K562 (cell line): Measurements from ENCODE around the gene SDSL. TPM values are rescaled to one million over a fixed set of nuclear protein-coding genes. Genes with fewer than 3 reads are reported as not detected.

Source experiments
- ATAC-seq: fragments of 200-7000 bp; cut with Tn5 transposase; 3 replicates; pipeline ENCODE4 v1.9.1; 2020; ENCODE audit warnings: moderate library complexity
- BruUV-seq: library from RNA; stranded (reverse); fragments of 400-500 nt; replicated peaks from 2 replicates; lab custom pipeline; 2021; lab: Mats Ljungman, UMichigan
- CTCF ChIA-PET: fragments of 300-600 bp; formaldehyde crosslinking; extraction: SDS; loops from one replicate; lab custom pipeline; 2021; ENCODE audit warnings: low intra/inter-chr PET ratio; lab: Yijun Ruan, JAX
- POLR2A ChIA-PET: fragments of 300-600, 350-650 bp; sonication (Branson Sonifier 250); formaldehyde crosslinking; extraction: SDS; loops from one replicate; lab custom pipeline; 2021; ENCODE audit warnings: antibody characterized with exemption, inconsistent platforms; lab: Yijun Ruan, JAX
- DNase-seq, 4 experiments: peaks; one replicate each; pipeline versions ENCODE4 v3.0.0 to v3.0.0-alpha.2; 2011 to 2018; ENCODE audit warnings: low spot score in 3 of 4, mixed read lengths in 3 of 4; ENCODE audit errors: extremely low read depth in 1 of 4
- FAIRE-seq: peaks from 2 replicates; lab custom pipeline; 2011; peaks lifted over from hg19 to GRCh38; lab: Jason Lieb, UNC
- H2AFZ ChIP-seq: 2 replicates; pipeline ENCODE4 v1.6.0; 2011; ENCODE audit warnings: low read depth, low read length, control low read depth, inconsistent platforms
- H3K27ac ChIP-seq: fragments of 200-600 bp; 3 replicates; pipeline ENCODE4 v1.8.0; 2011; ENCODE audit warnings: low read depth, mild to moderate bottlenecking, control low read depth, inconsistent platforms, low read length, moderate library complexity, mixed read lengths; ENCODE audit errors: extremely low read depth
- H3K27me3 ChIP-seq, 2 experiments: fragments of 300-600 bp in 1 of 2; 2 replicates in 1 of 2; 3 replicates in 1 of 2; pipeline versions ENCODE4 v1.6.0 to v1.8.0; 2011; ENCODE audit warnings: inconsistent platforms in 2 of 2, low read length in 2 of 2, mild to moderate bottlenecking in 1 of 2, mixed read lengths in 1 of 2, moderate library complexity in 1 of 2; ENCODE audit not compliant: control insufficient read depth in 2 of 2, insufficient read depth in 2 of 2
- H3K36me3 ChIP-seq: fragments of 300-600 bp; 3 replicates; pipeline ENCODE4 v1.8.0; 2011; ENCODE audit warnings: mild to moderate bottlenecking, low read length, inconsistent platforms; ENCODE audit not compliant: control insufficient read depth, insufficient read depth
- H3K4me1 ChIP-seq, 2 experiments: fragments of 200-600 bp in 1 of 2; replicated peaks in 1 of 2; 2 replicates in 1 of 2; 3 replicates in 1 of 2; pipeline versions ENCODE4 v1.5.1 to v1.8.0; 2011; ENCODE audit warnings: inconsistent platforms in 2 of 2, low read length in 2 of 2, mild to moderate bottlenecking in 1 of 2, mixed read lengths in 1 of 2, moderate library complexity in 1 of 2; ENCODE audit not compliant: control insufficient read depth in 2 of 2, insufficient read depth in 2 of 2
- H3K4me2 ChIP-seq: 2 replicates; pipeline ENCODE4 v1.6.1; 2011; ENCODE audit warnings: low read length, control low read depth, inconsistent platforms, mixed read lengths; ENCODE audit not compliant: insufficient read depth
- H3K4me3 ChIP-seq: fragments of 200-600 bp; sonication (generic), shearing (Covaris generic); 2 replicates; pipeline ENCODE4 v1.5.1; 2016; ENCODE audit warnings: control low read depth, inconsistent platforms
- H3K79me2 ChIP-seq: fragments of 200-600 bp; 3 replicates; pipeline ENCODE4 v1.8.0; 2011; ENCODE audit warnings: low read length, inconsistent platforms; ENCODE audit not compliant: control insufficient read depth, insufficient read depth
- H3K9ac ChIP-seq, 2 experiments: 2 replicates each; pipeline versions ENCODE4 v1.6.0 to v1.6.1; 2011; ENCODE audit warnings: low read depth in 2 of 2, low read length in 2 of 2, control low read depth in 1 of 2, inconsistent platforms in 1 of 2, mild to moderate bottlenecking in 1 of 2, mixed read lengths in 1 of 2; ENCODE audit not compliant: insufficient read depth in 1 of 2
- H3K9me1 ChIP-seq: one replicate; pipeline ENCODE4 v1.6.0; 2011; ENCODE audit warnings: inconsistent platforms, mild to moderate bottlenecking, low read length, moderate library complexity; ENCODE audit not compliant: control insufficient read depth, insufficient read depth
- H3K9me3 ChIP-seq: replicated peaks from 2 replicates; pipeline ENCODE4 v1.5.1; 2011; ENCODE audit warnings: low read depth, low read length, inconsistent platforms; ENCODE audit not compliant: control insufficient read depth, insufficient read depth
- H4K20me1 ChIP-seq: replicated peaks from 2 replicates; pipeline ENCODE4 v1.6.1; 2011; ENCODE audit warnings: low read length, inconsistent platforms, mixed read lengths; ENCODE audit not compliant: control insufficient read depth, insufficient read depth
- MYC ChIP-seq, 2 experiments: fragments of 250-450 bp in 1 of 2; sonication (Bioruptor Pico) in 1 of 2; IDR thresholded peaks; 2 replicates each; pipeline versions ENCODE4 v1.5.1 to v1.6.1; 2012 to 2021; ENCODE audit warnings: low read depth in 2 of 2, borderline replicate concordance in 1 of 2, improper control_type of control experiment in 1 of 2, low read length in 1 of 2, mild to moderate bottlenecking in 1 of 2, moderate library complexity in 1 of 2
- RBM14 ChIP-seq: fragments of 200-400 bp; formaldehyde crosslinking; IDR thresholded peaks from 2 replicates; pipeline ENCODE4 v1.6.1; 2018; ENCODE audit warnings: low read depth, mild to moderate bottlenecking, low read length, moderate library complexity, borderline replicate concordance; ENCODE audit not compliant: insufficient read depth
- STAT5A ChIP-seq: IDR thresholded peaks from 2 replicates; pipeline ENCODE4 v1.6.1; 2012; ENCODE audit warnings: low read length, inconsistent platforms, borderline replicate concordance
- WGBS: fragments of 100-300 bp; shearing (Covaris generic); methylation state at CpG from one replicate; pipeline ENCODE4 v1.1.6; 2016; ENCODE audit warnings: low coverage, mixed read lengths; ENCODE audit not compliant: insufficient coverage; ENCODE audit errors: missing lambda C conversion rate; 5-methylcytosine and 5-hydroxymethylcytosine counted together
- in situ Hi-C: fragments of 300-500 bp; cut with MboI; formaldehyde crosslinking; loops from 4 replicates; pipeline ENCODE4 v1.15.0; 2018; ENCODE audit warnings: inconsistent platforms, mixed read lengths
- intact Hi-C: fragments of 100-400 bp; cut with micrococcal nuclease; formaldehyde crosslinking; loops from 2 replicates; pipeline ENCODE4 v1.14.2; 2022
- polyA plus RNA-seq, 8 experiments: library from polyadenylated mRNA; depleted of rRNA in 4 of 8; stranded (reverse) in 5 of 8; unstranded in 3 of 8; fragments of >200 nt; fragmentation: Nextera tagmentation in 2 of 8; fragmentation: Illumina TruSeq in 1 of 8; extraction: Ambion mirVana in 2 of 8; extraction: Trizol in 1 of 8; gene quantifications; 2 replicates each; pipeline versions ENCODE4 v1.2.1 to v1.2.3, GENCODE V29; 2011 to 2014; ENCODE audit warnings: inconsistent platforms in 1 of 8, missing spikeins in 1 of 8
- total RNA-seq, 7 experiments: library from RNA; depleted of rRNA in 6 of 7; stranded (reverse); fragments of >200 nt in 6 of 7; fragmentation: Illumina TruSeq in 2 of 7; extraction: Trizol in 2 of 7; gene quantifications; 2 replicates each; pipeline versions ENCODE4 v1.2.1 to v1.2.3, GENCODE V29; 2011 to 2021; ENCODE audit warnings: low replicate concordance in 1 of 7
- TF ChIP-seq, protein P1 (sequence below): sonication (generic); formaldehyde crosslinking; IDR thresholded peaks from 2 replicates; pipeline ENCODE4 v1.8.1; 2022; ENCODE audit warnings: missing genetic modification reagents

The SDSL gene
- total and polyA plus RNA-seq, 9 of the 15 experiments (the other 6 are each of a cell fraction or from before 2014, with no cell fraction given): 0.31 to 11.0 (median 7.4) TPM

DNA sequence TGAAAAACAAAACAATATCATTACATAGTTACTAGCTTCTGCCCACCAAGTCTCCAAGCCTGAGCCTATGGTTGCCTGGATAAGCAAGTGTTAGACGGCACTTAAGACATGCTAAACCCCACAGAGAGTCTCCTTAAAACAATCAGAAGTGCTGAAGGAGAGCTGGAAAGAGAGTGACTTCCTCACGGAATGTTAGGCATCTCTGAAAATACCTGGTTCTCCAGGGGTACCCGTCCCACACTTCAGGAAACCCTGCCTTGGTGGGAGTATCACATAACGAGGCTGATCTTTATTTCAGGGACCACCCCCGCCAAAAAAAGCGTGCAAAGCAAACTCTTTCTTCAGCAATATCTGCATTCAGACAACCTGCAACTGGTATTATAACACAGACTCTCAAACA, 31.1 kb downstream of the SDSL start:
- no peak for TF ChIP-seq MYC (IDR thresholded peaks at IDR 0.05; ENCODE audit: low read depth, low read length)
- TF ChIP-seq MYC (CRISPR knock-in tag; IDR thresholded peaks at IDR 0.05; ENCODE audit: borderline replicate concordance, low read depth): no peak
- TF ChIP-seq RBM14: no peak
- TF ChIP-seq, protein P1, sequence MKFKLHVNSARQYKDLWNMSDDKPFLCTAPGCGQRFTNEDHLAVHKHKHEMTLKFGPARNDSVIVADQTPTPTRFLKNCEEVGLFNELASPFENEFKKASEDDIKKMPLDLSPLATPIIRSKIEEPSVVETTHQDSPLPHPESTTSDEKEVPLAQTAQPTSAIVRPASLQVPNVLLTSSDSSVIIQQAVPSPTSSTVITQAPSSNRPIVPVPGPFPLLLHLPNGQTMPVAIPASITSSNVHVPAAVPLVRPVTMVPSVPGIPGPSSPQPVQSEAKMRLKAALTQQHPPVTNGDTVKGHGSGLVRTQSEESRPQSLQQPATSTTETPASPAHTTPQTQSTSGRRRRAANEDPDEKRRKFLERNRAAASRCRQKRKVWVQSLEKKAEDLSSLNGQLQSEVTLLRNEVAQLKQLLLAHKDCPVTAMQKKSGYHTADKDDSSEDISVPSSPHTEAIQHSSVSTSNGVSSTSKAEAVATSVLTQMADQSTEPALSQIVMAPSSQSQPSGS (CRISPR knock-in tag): no peak
- TF ChIP-seq STAT5A: no peak
- Histone ChIP-seq H3K9me1 (no peaks in the 10 kb centered on the region), H3K9ac (no peak overlapping the region), H3K4me2 (no peak overlapping the region), H3K4me1 (no peaks in the 10 kb centered on the region), H3K79me2 (no peaks in the 10 kb centered on the region), H4K20me1 (no peaks in the 10 kb centered on the region), H3K4me3 (no peak overlapping the region), H2AFZ (no peak overlapping the region), H3K27ac (no peak overlapping the region), H3K9me3 (no peaks in the 10 kb centered on the region), H3K27me3 (peaks cover 2 to 16% of the 10 kb centered on the region in 2 experiments; a peak in 3 of 5 replicates), H3K36me3 (no peaks in the 10 kb centered on the region)
- ChIA-PET CTCF (interaction anchor here (0.6 kb wide), 1 partner anchor 556 kb away, joined by 3 read pairs; no protein-coding TSS in a partner anchor), POLR2A (interaction anchor here (0.5 to 0.7 kb wide), 2 partner anchors 131 to 251 kb away, joined by 3 to 4 read pairs; no protein-coding TSS in a partner anchor)
- intact Hi-C loops: no loop called here
- BruUV-seq: no TSS peak
- FAIRE-seq: no peak
- in situ Hi-C loops: no loop called here
- DNase-seq: no peak
- no peak for ATAC-seq
- 1% methylated on average over 6 of the region's 6 CpGs for WGBS
